GM18511 (cell line): ENCODE data around the gene CA14.
"Not testable (repeated sequence)": the region's sequence is repeated elsewhere in the genome, so short reads cannot be mapped to it uniquely, and the experiment has no call there.

Experiments
- ATAC-seq: cut with Tn5 transposase; IDR thresholded peaks from one replicate; pipeline ENCODE4 v1.9.1; 2021; ENCODE audit warnings: mild to moderate bottlenecking, moderate library complexity; ENCODE audit not compliant: unreplicated experiment

The CA14 gene

DNA sequence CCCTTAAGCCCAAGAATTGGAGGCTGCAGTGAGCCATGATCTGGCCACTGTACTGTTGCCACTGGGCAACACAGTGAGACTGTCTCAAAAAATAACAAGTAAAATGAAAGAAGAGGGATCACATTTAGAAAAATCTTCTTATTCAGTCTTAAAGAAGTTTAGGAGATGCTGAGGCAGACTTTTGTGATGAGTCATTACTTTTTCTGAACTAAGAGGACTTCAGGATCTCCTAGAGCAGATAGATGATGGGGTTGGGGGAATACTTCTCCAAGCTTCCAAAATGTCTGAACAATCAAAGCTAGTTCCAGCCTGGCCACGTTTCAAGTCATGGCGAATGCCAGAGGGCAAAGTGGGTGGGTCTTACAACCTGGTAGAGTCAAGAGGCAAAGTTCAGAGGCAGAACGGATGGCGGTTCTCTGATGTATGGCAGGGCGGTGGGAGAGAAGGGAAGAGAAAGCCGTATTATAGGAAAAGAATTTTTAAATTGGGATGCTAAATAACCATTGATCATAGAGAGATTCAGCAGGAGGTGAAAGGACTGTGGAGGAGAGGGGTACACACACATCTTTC lies 22.6 kb downstream of the CA14 start:
- ATAC-seq: no peak

DNA sequence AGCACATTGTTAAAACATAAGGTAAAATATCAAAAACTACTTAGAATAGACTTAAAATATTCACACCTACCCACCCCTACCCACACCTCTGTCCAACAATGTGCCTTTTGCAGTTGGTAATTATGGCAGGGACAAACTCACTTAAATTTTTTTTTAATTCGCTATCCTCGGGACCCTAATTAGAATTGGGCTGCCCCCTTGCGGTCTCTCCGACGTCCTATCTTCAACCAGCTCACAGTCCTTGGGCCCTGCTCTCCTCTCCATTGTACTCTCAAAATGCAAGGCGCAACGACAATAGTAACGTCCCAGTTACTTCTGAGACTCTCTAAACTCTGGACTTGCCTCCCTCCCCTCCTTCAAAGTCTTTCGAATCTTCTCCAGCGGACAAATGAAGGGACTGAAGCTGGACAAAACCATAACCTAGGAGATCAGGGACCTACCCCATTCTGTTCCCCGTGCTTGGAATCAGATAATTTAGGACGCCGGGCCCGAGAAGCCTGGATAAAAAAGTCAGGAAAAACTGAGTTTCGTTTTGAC lies 23.7 kb downstream of the CA14 start:
- no peak for ATAC-seq

DNA sequence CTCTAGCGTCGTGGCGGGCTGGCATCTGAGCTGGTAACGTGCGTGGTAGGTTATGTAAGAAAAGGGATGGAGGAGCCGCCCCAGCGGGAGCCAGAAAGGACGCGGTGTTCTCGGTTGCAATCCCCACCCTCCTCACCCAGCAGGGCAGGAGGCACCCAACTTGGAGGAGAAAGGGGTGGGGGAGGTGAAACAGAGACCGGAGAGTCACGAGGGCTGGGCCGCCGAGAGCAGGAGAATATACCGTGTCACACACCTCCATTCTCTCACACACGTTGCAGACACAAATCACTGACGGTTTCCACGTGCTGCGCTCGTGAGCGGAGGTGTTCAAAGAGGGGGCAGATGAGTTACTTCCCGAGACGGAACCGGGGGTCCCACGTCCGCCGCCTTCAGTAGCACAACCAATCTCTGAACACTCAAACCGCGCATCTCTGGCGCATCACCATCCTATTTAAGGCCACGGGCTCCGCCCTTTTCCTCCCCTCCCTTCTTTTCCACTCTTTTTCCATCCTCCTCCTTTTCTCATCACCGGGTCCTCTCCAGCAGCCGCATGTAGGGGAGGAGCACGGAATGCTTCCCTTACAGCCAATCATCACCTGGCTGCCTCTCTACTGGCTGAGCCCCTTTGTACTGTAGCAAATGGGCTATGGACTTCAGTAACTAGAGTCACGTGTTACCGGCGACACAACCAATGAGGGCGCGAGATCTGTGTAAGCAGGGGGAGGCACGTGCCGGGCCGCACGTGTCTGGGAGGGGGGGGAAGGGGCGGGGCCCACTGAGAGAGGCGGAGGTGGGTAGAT lies 24.4 kb downstream of the CA14 start, which contains the start of gene CIART:
Gene CIART (plus strand): TSS at position 797 of the 800 bp plus-strand sequence. CDS start 714 bp downstream, outside the sequence.
- ATAC-seq: peak; percentile 68

DNA sequence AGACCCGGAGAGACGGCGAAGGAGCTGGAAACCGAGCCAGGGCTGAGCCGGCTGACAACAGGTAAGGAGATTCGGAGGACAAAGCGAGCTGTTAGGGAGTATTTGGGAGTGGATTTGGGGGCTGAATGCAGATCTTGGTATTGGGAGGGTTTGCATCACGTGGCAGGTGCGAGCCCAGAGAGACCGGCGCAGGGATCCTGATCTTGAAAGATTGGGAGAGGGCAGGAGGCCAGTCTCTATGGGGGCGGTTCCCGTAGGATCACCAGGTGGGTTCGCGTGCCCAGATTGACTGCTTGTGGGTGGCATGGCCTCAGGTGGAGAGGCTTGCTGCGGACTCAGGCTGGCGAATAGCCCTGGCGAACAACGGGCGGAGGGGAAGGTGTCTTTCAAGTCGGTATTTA lies 25.0 kb downstream of the CA14 start:
- no peak for ATAC-seq

DNA sequence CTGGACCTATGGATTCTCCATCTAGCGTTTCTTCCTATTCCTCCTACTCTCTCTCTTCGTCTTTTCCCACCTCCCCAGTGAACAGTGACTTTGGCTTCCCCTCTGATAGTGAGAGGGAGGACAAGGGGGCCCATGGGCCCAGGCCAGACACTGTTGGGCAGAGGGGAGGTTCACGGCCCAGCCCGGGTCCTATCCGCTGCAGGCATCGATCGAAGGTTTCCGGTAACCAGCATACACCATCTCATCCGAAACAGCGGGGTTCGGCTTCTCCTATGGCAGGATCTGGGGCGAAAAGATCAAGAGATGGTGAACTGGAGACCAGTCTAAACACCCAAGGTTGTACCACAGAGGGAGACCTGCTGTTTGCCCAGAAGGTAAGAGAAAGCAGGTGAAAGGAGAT lies 25.7 kb downstream of the CA14 start:
- ATAC-seq: no peak

DNA sequence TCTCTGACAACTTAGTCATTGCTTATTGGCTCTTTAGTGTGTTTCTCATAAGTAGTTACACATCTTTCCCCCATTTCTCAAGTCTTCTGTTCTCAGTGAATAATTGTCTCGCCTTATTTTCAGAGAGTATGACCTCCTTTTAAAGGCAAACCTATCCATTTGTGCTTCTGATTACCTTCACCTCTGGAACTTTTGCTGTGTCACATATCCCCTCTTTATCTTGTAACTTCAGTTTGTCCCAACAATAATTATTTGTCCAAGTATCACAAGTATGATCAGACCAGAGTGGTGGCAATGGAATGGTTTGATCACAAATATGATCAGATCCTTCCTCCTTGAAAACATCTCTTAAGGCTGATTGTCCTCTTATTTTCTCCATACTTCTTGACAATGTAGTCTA lies 30.8 kb downstream of the CA14 start:
- ATAC-seq: no peak

DNA sequence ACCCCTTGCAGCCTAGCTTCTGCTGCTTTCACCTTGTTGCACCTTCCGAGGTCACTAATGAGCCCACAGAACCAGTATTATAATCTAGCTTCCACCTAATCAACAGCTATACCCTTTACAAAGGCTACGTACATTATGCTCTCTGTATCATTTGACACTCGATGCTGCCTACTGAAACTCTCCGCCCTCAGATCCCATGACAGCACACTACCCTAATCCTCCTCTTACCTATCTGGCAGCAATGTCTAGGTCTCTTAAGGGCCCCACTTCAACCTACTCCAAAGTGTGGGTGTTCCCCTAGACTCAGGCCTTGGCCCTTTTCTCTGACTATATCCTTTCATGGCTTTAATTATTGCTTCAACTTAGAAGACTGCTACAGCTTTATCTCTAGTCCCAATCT lies 31.2 kb downstream of the CA14 start:
- ATAC-seq: no peak

DNA sequence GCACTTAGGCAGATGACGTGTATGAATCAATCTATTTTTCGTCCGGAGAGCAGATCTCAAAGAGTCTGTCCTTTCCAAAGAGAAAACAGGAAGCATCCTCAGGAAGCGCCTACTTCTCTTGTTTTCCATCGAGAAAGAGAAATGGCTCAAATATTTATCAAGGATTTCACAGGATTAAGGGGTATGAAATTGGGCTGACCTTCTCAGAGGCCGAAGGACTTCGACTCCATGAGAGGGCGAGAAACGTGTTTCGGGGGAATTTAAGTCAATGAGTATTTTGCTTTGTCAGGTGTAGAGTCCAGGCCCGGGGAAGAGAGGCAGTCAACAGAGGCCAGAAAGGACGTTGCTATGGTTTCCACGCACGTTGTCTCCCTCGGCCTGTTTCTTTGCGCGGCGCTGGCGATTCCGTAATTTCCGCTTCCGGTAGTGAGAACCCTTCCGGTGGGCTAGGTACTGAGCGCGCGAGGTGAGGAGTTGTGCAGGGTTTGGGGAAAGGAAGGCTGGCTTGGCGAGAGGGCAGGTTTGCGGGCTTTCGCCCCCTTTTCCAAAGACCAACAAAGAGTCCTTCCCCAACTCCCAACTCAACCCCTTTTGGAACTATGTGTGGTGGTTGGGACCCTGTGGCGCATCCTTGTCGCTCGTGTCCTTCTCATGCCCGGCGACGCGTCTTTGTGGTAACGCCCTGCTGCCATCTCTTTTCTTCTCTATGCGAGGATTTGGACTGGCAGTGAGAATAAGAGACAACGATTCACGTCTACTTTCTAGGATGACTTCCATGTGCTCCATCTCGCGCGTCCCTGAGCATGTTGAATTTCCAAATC lies 36.1 kb downstream of the CA14 start, which contains the start of gene MRPS21:
Gene MRPS21 (plus strand): TSS at position 429 of the 821 bp plus-strand sequence. CDS start 506 bp downstream, outside the sequence.
- ATAC-seq: peak; percentile 96

DNA sequence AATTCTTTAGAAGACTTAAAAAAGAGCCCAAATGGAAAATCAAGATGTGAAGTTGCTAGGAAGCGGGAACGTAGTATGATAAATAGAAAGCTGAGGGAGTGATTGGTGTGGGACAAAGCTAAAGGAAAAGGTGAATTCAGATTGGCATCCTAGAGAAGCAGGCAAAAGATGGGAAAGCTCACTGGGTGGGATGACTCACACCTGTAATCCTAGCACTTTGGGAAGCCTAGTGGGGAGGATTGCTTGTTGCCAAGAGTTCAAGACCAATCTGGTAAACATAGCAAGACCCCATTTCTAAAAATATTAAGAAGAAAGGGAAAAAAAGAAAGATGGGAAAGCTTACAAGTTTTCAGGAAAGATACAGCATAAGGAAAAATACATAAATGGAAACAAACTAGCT lies 37.9 kb downstream of the CA14 start:
- ATAC-seq: no peak

DNA sequence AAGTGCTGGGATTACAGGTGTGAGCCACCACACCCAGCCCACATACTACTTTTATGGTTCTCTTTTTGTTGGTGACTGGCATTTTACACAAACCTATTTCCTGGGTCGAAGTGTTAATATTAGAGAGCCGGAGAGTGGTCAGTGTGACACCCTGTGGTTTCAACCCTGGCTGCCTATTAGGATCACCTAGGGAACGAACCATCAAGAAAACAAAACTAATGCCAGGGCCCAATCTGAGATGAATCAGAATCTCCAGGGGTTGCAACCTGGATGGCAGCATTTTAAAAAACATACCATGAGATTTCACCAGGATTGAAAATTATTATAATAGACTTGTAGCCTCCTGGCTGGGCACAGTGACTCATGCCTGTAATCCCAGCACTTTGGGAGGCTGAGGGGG lies 42.1 kb downstream of the CA14 start:
- no peak for ATAC-seq

DNA sequence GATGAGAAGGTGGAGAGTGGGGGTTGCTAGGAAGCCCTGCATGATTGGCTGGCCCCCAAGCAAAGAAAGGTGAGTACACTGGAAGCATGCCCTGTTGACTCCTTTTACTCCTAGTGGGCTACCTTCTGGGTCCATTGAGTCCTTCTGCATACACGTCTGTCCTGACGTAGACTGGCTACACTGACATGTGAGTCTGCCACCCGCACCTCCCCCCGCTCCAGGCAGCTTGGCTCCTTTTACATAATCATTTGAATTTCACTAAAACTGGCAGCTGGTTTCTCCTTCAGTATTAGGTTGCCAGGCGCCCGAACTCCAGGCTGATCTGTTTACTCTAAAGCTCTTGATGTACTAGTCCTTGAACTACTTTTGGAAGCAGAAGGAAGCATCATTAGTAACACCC lies 44.8 kb downstream of the CA14 start:
- no peak for ATAC-seq

DNA sequence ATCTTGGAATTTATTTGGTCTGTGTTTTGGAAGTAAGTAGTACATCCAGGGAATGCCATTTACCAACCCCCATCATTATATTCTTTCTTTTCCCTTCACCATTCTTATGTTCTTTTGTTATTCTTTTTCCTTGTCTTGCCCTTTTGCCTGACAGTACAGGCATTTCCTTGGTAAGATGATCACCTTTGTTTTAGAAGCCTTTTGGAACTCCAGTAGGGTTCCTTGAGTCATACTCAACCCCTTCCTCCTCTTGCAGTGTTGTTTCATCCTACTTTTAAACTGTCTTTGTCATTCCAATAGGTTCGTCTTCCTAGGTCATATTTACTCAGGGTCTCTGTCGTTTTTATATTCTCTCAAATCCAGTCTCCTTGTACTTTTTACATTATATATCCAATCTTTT lies 45.3 kb downstream of the CA14 start:
- ATAC-seq: no peak

DNA sequence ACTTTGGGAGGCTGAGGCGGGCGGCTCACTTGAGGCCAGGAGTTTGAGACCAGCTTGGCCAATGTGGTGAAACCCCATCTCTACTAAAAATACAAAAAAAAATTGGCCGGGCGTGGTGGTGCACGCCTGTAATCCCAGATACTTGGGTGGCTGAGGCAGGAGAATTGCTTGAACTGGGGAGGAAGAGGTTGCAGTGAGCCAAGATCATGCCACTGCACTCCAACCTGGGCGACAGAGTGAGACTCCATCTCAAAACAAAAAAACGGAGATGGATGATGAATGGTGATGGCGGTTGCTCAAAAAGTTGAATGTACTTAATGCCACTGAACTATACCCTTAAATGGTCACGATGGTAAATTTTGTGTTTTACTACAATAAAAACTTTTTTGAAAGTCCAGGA lies 51.0 kb downstream of the CA14 start:
- not testable (repeated sequence) for ATAC-seq

DNA sequence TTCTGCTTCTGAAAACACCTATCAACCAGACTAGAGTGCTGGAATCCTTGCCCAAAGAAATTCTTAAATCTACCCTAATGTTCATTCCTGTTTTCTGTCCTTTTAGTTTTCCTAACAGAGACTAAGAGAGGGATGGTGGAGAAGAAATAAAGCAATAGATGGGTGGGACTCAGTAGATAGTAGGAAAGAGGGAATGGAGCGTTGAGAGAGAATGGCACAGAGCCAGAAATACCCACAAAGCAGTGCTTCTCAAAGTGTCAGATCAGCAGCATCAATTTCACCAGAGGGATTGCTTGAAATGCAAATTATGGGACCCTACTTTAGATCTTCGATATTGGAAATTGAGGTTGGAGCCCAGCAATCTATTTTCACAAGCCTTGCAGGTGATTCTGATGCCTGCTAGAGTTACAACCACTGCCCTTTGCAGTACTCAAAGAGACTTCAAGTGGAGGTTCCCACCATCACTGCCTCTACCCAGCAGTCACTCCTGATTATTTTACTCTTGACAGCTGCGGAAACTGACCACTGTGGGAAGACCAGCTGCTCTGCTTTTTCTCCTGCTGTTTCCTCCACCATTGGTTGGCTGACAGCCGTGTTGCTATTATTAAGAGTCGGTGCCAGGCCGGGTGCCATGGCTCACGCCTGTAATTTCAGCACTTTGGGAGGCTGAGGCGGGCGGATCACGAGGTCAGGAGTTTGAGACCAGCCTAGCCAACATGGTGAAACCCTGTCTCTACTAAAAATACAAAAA lies 52.4 kb downstream of the CA14 start:
- ATAC-seq: no peak

DNA sequence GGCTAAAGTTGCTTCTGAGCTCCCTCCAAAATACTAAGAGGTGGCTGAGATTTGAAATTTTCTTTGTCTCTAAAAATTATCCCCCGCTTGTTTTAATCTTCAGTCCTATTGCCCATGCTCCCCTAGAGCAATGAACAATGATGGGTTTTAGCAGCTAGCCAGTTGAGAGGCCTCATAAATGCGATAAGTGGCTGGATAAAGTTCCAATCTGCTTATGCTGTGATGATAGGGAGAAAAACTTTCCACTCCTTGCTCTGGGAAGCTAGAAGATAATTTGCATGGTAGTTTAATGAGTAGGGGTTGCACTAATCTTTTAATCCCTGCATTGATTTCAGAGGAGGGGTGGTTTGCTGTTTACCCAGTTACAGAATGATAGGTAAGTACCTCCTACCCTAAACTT lies 54.2 kb downstream of the CA14 start:
- ATAC-seq: no peak
